Keratinocyte (primary cell): ENCODE data around the gene CDC26. TPM values are rescaled to one million over a fixed set of nuclear protein-coding genes. Genes with fewer than 3 reads are reported as not detected.

Experiments used
- DNase-seq: peaks from one replicate; pipeline ENCODE4 v3.0.0-alpha.2; 2011; ENCODE audit warnings: low read depth, missing footprints, low spot score
- FAIRE-seq: peaks from 2 replicates; lab custom pipeline; 2011; peaks lifted over from hg19 to GRCh38; lab: Jason Lieb, UNC
- H2AFZ ChIP-seq: 2 replicates; pipeline ENCODE4 v1.6.0; 2012; ENCODE audit warnings: low read length, control low read depth, inconsistent platforms; ENCODE audit not compliant: control insufficient read depth
- H3K27ac ChIP-seq: 2 replicates; pipeline ENCODE4 v1.5.1; 2011; ENCODE audit warnings: low read length; ENCODE audit not compliant: control insufficient read depth, insufficient read depth
- H3K27me3 ChIP-seq: 3 replicates; pipeline ENCODE4 v1.6.0; 2011; ENCODE audit warnings: low read length; ENCODE audit not compliant: control insufficient read depth, insufficient read depth; ENCODE audit errors: extremely low read depth
- H3K36me3 ChIP-seq, 2 experiments: 2 replicates in 1 of 2; 3 replicates in 1 of 2; pipeline ENCODE4 v1.5.1; 2011; ENCODE audit warnings: low read length in 2 of 2, mild to moderate bottlenecking in 1 of 2; ENCODE audit not compliant: control insufficient read depth in 2 of 2, insufficient read depth in 2 of 2; ENCODE audit errors: extremely low read depth in 1 of 2
- H3K4me1 ChIP-seq: 3 replicates; pipeline ENCODE4 v1.5.1; 2011; ENCODE audit warnings: low read length; ENCODE audit not compliant: control insufficient read depth, insufficient read depth; ENCODE audit errors: extremely low read depth
- H3K4me2 ChIP-seq: 3 replicates; pipeline ENCODE4 v1.6.0; 2011; ENCODE audit warnings: low read depth, low read length; ENCODE audit not compliant: control insufficient read depth, insufficient read depth; ENCODE audit errors: extremely low read depth
- H3K4me3 ChIP-seq, 3 experiments: fragments of 200-600 bp in 1 of 3; sonication (generic) in 1 of 3; 2 replicates in 2 of 3; 3 replicates in 1 of 3; pipeline ENCODE4 v1.5.1; 2011 to 2016; ENCODE audit warnings: low read length in 3 of 3, mild to moderate bottlenecking in 3 of 3, control low read depth in 2 of 3, inconsistent platforms in 1 of 3, low read depth in 1 of 3, mixed read lengths in 1 of 3, mixed run types in 1 of 3, moderate library complexity in 1 of 3; ENCODE audit not compliant: control insufficient read depth in 2 of 3, insufficient read depth in 2 of 3; ENCODE audit errors: extremely low read depth in 1 of 3
- H3K79me2 ChIP-seq: 2 replicates; pipeline ENCODE4 v1.6.0; 2012; ENCODE audit warnings: low read length; ENCODE audit not compliant: control insufficient read depth, insufficient read depth
- H3K9ac ChIP-seq: 3 replicates; pipeline ENCODE4 v1.6.0; 2011; ENCODE audit warnings: low read length; ENCODE audit not compliant: control insufficient read depth, insufficient read depth; ENCODE audit errors: extremely low read depth
- H3K9me1 ChIP-seq: 3 replicates; pipeline ENCODE4 v1.6.0; 2011; ENCODE audit warnings: low read length; ENCODE audit not compliant: control insufficient read depth, insufficient read depth; ENCODE audit errors: extremely low read depth
- H3K9me3 ChIP-seq: 2 replicates; pipeline ENCODE4 v1.5.1; 2012; ENCODE audit warnings: low read depth, low read length; ENCODE audit not compliant: control insufficient read depth
- H4K20me1 ChIP-seq: 3 replicates; pipeline ENCODE4 v1.6.0; 2011; ENCODE audit warnings: low read length; ENCODE audit not compliant: control insufficient read depth, insufficient read depth; ENCODE audit errors: extremely low read depth
- EZH2 ChIP-seq: IDR thresholded peaks from one replicate; pipeline ENCODE4 v1.6.1; 2012; ENCODE audit warnings: inconsistent platforms, mild to moderate bottlenecking, low read length, moderate library complexity
- dilution Hi-C: fragments of 300-500 bp; cut with MboI; formaldehyde crosslinking; loops from one replicate; pipeline ENCODE4 v1.7.0; 2020; ENCODE audit warnings: low sequenced_read_pairs; ENCODE audit not compliant: extremely low pct_ligation_motif_present
- polyA plus RNA-seq, 5 experiments: library from polyadenylated mRNA; depleted of rRNA in 3 of 5; stranded (reverse) in 3 of 5; stranded (forward) in 1 of 5; unstranded in 1 of 5; fragments of >200 nt; gene quantifications; 1 replicate in 1 of 5; 2 replicates in 3 of 5; 3 replicates in 1 of 5; pipeline versions ENCODE4 v1.2.1 to v1.2.3, GENCODE V29; 2011 to 2012; ENCODE audit warnings: missing spikeins in 2 of 5, low read depth in 1 of 5, low replicate concordance in 1 of 5
- TF ChIP-seq, protein P1 (sequence below), 3 experiments: IDR thresholded peaks in 1 of 3; conservative IDR thresholded peaks in 1 of 3; optimal IDR thresholded peaks in 1 of 3; 2 replicates in 2 of 3; 3 replicates in 1 of 3; pipeline versions ENCODE3 to v1.5.1; 2011; ENCODE audit warnings: low read length in 3 of 3, mild to moderate bottlenecking in 3 of 3, moderate library complexity in 2 of 3, control low read depth in 1 of 3, inconsistent platforms in 1 of 3; ENCODE audit not compliant: insufficient read depth in 2 of 3; ENCODE audit errors: extremely low read depth in 1 of 3

The CDC26 gene
- polyA plus RNA-seq, 1 donor (not counting 4 experiments of a cell fraction or from before 2014, with no cell fraction given), result 56.8 TPM

GRCh38 chr9:113302792-113303418 is 27.5 kb upstream of the CDC26 start, which contains the start of gene RNF183:
TSS of gene RNF183 (minus strand) at chr9:113303376. CDS start at chr9:113298184, 5,192 bp downstream.
- no peaks in the 10 kb centered on the region for H3K36me3 ChIP-seq
- DNase-seq (no peak), FAIRE-seq (no peak)
- no peak within 1 kb of the TSS for H3K9ac ChIP-seq
- TF ChIP-seq EZH2, result no peak
- TF ChIP-seq, protein P1, sequence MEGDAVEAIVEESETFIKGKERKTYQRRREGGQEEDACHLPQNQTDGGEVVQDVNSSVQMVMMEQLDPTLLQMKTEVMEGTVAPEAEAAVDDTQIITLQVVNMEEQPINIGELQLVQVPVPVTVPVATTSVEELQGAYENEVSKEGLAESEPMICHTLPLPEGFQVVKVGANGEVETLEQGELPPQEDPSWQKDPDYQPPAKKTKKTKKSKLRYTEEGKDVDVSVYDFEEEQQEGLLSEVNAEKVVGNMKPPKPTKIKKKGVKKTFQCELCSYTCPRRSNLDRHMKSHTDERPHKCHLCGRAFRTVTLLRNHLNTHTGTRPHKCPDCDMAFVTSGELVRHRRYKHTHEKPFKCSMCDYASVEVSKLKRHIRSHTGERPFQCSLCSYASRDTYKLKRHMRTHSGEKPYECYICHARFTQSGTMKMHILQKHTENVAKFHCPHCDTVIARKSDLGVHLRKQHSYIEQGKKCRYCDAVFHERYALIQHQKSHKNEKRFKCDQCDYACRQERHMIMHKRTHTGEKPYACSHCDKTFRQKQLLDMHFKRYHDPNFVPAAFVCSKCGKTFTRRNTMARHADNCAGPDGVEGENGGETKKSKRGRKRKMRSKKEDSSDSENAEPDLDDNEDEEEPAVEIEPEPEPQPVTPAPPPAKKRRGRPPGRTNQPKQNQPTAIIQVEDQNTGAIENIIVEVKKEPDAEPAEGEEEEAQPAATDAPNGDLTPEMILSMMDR (optimal IDR thresholded peaks at IDR 0.05 in 1 of 3, IDR thresholded peaks at IDR 0.05 in 1 of 3, conservative IDR thresholded peaks at IDR 0.05 in 1 of 3; ENCODE audit: extremely low read depth in 1 of 3, insufficient read depth in 2 of 3, low read length in 3 of 3), result no peak
- H2AFZ ChIP-seq, result no peak within 1 kb of the TSS
- H3K9me3 ChIP-seq, result no peaks in the 10 kb centered on the region
- no peaks in the 10 kb centered on the region for H3K9me1 ChIP-seq
- H3K4me3 ChIP-seq, result no peak within 1 kb of the TSS
- no peaks in the 10 kb centered on the region for H3K4me1 ChIP-seq
- dilution Hi-C loops, result no loop called here
- H3K27ac ChIP-seq, result no peak within 1 kb of the TSS
- no peaks in the 10 kb centered on the region for H3K79me2 ChIP-seq
- no peaks in the 10 kb centered on the region for H4K20me1 ChIP-seq
- no peak within 1 kb of the TSS for H3K4me2 ChIP-seq
- peaks cover 5% of the 10 kb centered on the region for H3K27me3 ChIP-seq

- Histone ChIP-seq H3K27ac (no peak overlapping the region), H3K4me1 (no peaks in the 10 kb centered on the region), H4K20me1 (no peaks in the 10 kb centered on the region), H2AFZ (no peak overlapping the region), H3K36me3 (no peaks in the 10 kb centered on the region), H3K79me2 (no peaks in the 10 kb centered on the region), H3K9me1 (no peaks in the 10 kb centered on the region), H3K4me3 (no peak overlapping the region), H3K27me3 (peaks cover 5% of the 10 kb centered on the region), H3K9me3 (no peaks in the 10 kb centered on the region), H3K9ac (no peak overlapping the region), H3K4me2 (no peak overlapping the region)
- TF ChIP-seq EZH2, result no peak
- TF ChIP-seq, protein P1 (optimal IDR thresholded peaks at IDR 0.05 in 1 of 3, IDR thresholded peaks at IDR 0.05 in 1 of 3, conservative IDR thresholded peaks at IDR 0.05 in 1 of 3; ENCODE audit: extremely low read depth in 1 of 3, insufficient read depth in 2 of 3, low read length in 3 of 3), result no peak
- DNase-seq (no peak), FAIRE-seq (no peak)
- dilution Hi-C loops, result no loop called here
These were observed 26.2 kb upstream of the CDC26 start for GRCh38 chr9:113301548-113301947.
